Type B pancreatic cell (in vitro differentiated cells): ENCODE results near the gene HPSE2. TPM values are rescaled to one million over a fixed set of nuclear protein-coding genes. Genes with fewer than 3 reads are reported as not detected.

Experiments used
- DNase-seq: peaks from one replicate; pipeline ENCODE4 v3.0.0; 2021; ENCODE audit warnings: mixed read lengths; ENCODE audit not compliant: unreplicated experiment; ENCODE audit errors: extremely low spot score
- H3K27ac Mint-ChIP-seq: 2 replicates; pipeline ENCODE4 v1.8.0; 2021; ENCODE audit warnings: mild to moderate bottlenecking, mixed read lengths
- H3K27me3 Mint-ChIP-seq: 2 replicates; pipeline ENCODE4 v1.8.0; 2021; ENCODE audit warnings: mixed read lengths
- H3K36me3 Mint-ChIP-seq: 2 replicates; pipeline ENCODE4 v1.8.0; 2021; ENCODE audit warnings: mixed read lengths
- H3K4me1 Mint-ChIP-seq: one replicate; pipeline ENCODE4 v1.8.0; 2021; ENCODE audit warnings: mixed read lengths; ENCODE audit not compliant: unreplicated experiment
- H3K4me3 Mint-ChIP-seq: 2 replicates; pipeline ENCODE4 v1.8.0; 2021; ENCODE audit warnings: mild to moderate bottlenecking, mixed read lengths
- H3K9me3 Mint-ChIP-seq: 2 replicates; pipeline ENCODE4 v1.8.0; 2021; ENCODE audit warnings: mixed read lengths
- total RNA-seq: library from RNA; stranded (reverse); gene quantifications from 2 replicates; pipeline ENCODE4 v1.2.1, GENCODE V29; 2021; ENCODE audit warnings: low replicate concordance
- TF ChIP-seq, protein P1 (sequence below): fragments of 200-600 bp; sonication (generic); conservative IDR thresholded peaks from 2 replicates; pipeline ENCODE4 v1.5.0; 2021; ENCODE audit warnings: antibody characterized with exemption, mild to moderate bottlenecking

HPSE2 gene
- total RNA-seq, 1 donor from 2014 or later: 19.8 TPM

DNA sequence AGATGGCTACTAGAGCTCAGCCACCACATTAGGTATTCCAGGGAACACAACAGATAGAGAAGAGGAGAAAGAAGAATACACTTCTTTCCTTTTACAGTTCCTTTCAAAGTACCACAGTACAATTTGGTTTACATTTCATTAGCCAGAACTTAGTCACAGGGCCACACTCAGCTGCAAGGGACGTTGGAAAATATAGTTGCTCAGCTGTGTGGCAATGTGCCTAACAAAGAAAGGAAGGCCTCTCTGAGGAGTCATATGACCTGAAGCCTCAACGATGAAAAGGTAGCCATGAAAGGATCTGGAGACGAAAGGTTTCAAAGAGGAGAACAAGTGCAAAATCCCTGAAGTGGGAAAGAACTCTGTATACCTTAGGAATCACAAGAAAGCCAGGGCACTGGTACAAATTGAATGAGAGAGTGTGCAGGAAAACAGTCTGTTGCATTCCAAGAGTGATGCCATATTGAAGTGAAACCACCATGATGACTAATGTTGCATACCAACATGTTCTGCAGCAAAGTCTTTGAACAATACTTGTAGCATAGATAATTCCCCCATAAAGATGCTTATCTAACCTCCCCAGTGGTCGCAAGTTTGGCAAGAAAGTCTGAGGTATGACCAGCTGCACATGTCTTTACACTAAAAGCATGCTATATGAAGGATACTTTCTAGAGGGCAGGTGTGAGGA is 278.9 kb downstream of the HPSE2 start:
- no peaks in the 10 kb centered on the region for H3K36me3 Mint-ChIP-seq
- H3K27ac Mint-ChIP-seq: no peak overlapping the region
- TF ChIP-seq, protein P1, sequence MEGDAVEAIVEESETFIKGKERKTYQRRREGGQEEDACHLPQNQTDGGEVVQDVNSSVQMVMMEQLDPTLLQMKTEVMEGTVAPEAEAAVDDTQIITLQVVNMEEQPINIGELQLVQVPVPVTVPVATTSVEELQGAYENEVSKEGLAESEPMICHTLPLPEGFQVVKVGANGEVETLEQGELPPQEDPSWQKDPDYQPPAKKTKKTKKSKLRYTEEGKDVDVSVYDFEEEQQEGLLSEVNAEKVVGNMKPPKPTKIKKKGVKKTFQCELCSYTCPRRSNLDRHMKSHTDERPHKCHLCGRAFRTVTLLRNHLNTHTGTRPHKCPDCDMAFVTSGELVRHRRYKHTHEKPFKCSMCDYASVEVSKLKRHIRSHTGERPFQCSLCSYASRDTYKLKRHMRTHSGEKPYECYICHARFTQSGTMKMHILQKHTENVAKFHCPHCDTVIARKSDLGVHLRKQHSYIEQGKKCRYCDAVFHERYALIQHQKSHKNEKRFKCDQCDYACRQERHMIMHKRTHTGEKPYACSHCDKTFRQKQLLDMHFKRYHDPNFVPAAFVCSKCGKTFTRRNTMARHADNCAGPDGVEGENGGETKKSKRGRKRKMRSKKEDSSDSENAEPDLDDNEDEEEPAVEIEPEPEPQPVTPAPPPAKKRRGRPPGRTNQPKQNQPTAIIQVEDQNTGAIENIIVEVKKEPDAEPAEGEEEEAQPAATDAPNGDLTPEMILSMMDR: no peak

DNA sequence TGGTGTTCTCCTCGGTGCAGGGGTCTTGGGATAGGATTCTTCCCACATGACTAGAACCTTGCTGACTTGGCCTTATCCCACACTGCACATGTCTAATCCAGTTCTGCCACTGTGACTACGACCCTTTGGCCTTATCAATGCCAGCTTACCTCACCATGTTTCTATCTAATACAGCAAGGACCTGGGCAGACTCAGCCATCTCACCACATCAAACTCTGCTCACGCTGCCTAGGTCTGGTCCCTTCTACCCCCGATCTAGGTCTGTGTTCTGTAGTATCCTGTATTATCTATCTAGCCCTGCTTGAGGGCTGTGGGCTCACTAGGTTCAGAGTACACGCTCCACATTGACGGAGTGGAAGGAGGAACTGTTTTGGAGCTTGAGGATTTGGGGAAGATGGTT is 282.4 kb downstream of the HPSE2 start:
- Mint-ChIP-seq H3K36me3 (no peaks in the 10 kb centered on the region), H3K27me3 (no peaks in the 10 kb centered on the region), H3K4me3 (no peak overlapping the region), H3K27ac (no peak overlapping the region), H3K9me3 (no peaks in the 10 kb centered on the region), H3K4me1 (no peaks in the 10 kb centered on the region)
- TF ChIP-seq, protein P1: no peak
- DNase-seq: no peak

More for the DNA sequence above, 278.9 kb downstream of the HPSE2 start:
- Mint-ChIP-seq H3K4me1 (no peaks in the 10 kb centered on the region), H3K4me3 (no peak overlapping the region), H3K27me3 (no peaks in the 10 kb centered on the region), H3K9me3 (no peaks in the 10 kb centered on the region)
- no peak for DNase-seq

DNA sequence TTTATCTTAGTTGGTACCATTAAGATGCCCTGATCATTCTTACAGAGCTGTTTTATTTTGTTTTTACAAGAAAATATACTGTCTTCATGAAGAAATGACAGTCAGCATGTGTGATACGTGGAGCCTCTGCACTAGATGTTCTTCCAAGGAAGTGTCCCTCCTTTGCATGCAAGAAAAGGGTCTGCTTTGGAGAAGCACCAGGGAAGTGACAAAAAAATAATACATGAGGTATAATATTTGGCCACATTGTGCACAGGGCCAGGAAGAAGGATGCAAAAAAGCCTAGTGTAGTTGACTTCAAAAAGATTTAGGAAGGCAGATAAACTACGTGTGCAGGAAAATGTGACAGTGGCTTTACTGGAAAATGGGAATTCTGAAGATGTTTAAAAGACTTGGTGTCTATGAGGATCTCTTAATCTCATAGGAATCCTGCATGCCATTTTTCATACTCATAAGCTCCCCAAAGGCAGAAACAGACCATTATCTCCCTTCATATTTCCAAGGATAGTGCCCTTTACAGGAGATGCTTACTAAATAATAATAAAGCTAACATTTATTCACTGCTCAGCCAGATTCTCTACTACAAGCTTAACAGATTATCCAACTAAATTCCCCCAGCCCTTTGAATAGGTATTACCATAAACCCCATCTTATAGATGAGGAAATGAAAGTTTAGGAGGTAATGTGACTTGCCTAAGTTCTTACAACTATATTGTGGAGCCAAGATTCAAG is 284.2 kb downstream of the HPSE2 start:
- TF ChIP-seq, protein P1: no peak
- no peaks in the 10 kb centered on the region for H3K27me3 Mint-ChIP-seq
- H3K4me3 Mint-ChIP-seq: no peak overlapping the region
- no peak for DNase-seq
- no peaks in the 10 kb centered on the region for H3K36me3 Mint-ChIP-seq
- H3K27ac Mint-ChIP-seq: no peak overlapping the region
- H3K4me1 Mint-ChIP-seq: no peaks in the 10 kb centered on the region
- peaks cover 5% of the 10 kb centered on the region for H3K9me3 Mint-ChIP-seq

DNA sequence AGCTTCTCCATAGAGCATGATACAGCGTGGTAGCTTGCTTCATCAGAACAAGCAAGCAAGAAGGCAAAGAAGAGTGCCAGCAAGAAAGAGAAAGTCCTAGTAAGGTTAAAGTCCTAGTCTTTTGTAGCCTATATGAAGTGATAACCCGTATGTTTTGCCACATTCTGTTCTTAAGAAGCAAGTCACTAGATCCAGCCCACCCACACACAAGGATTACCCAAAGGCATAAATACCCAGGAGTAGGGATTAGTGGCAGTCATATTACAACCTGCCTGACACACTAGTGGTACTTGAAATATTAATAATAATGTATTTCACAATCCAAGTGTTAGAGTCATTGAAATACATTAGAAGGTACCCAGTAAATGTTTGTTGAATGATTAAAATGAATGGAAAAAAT is 285.5 kb downstream of the HPSE2 start:
- no peak overlapping the region for H3K27ac Mint-ChIP-seq
- no peaks in the 10 kb centered on the region for H3K36me3 Mint-ChIP-seq
- no peak for DNase-seq
- H3K27me3 Mint-ChIP-seq: no peaks in the 10 kb centered on the region
- no peak overlapping the region for H3K4me3 Mint-ChIP-seq
- TF ChIP-seq, protein P1: no peak
- H3K9me3 Mint-ChIP-seq: peaks cover 5% of the 10 kb centered on the region
- no peaks in the 10 kb centered on the region for H3K4me1 Mint-ChIP-seq

DNA sequence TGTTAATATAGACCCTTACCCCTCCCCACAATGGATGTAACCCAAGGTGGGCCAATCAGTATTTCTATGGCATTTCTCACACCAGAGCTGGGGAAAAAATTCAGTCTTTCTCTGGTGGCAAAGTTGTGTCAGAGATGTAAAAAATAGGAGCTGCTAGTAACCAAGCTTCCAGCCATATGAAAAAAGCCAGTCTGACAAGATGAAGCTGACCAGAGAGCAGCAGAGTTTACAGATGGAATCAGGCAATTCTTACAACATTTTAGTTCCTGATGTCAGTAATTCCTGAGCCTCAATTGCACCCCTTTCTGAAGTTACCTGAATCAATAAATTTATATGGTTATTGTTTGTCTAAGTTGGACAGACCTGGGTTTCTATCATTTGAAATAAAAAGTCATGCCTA is 286.3 kb downstream of the HPSE2 start:
- Mint-ChIP-seq H3K9me3 (peaks cover 5% of the 10 kb centered on the region), H3K36me3 (no peaks in the 10 kb centered on the region), H3K27ac (no peak overlapping the region), H3K27me3 (peaks cover 3% of the 10 kb centered on the region), H3K4me1 (no peaks in the 10 kb centered on the region), H3K4me3 (no peak overlapping the region)
- TF ChIP-seq, protein P1: no peak
- DNase-seq: no peak
